ENCODE measurements around the gene CSNK2A2. TPM values are rescaled to one million over a fixed set of nuclear protein-coding genes. Genes with fewer than 3 reads are reported as not detected.
A peak's percentile ranks its signal among the peaks of the same experiment; 100 is the strongest.

Gene CSNK2A2
- polyA plus RNA-seq, 1 experiment = 22.5 TPM

DNA sequence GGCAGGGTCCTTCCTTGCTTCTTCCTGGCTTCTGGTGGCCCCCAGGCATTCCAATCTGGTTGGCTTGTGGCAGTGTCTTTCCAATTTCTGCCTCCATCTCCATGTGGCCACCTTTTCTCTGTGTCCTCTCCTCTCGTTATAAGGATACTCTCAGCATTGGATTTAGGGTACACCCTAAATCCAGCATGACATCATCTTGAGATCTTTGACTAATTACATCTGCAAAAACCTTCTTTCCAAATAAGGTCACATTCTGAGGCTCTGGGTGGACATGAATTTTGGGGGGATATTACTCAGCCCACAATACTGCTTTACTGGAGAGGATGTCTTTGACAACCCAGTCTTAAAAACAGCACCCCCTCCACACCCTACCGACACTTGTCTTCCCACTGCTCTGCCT lies 49.8 kb downstream of the CSNK2A2 start:
- TF ChIP-seq, protein P1, sequence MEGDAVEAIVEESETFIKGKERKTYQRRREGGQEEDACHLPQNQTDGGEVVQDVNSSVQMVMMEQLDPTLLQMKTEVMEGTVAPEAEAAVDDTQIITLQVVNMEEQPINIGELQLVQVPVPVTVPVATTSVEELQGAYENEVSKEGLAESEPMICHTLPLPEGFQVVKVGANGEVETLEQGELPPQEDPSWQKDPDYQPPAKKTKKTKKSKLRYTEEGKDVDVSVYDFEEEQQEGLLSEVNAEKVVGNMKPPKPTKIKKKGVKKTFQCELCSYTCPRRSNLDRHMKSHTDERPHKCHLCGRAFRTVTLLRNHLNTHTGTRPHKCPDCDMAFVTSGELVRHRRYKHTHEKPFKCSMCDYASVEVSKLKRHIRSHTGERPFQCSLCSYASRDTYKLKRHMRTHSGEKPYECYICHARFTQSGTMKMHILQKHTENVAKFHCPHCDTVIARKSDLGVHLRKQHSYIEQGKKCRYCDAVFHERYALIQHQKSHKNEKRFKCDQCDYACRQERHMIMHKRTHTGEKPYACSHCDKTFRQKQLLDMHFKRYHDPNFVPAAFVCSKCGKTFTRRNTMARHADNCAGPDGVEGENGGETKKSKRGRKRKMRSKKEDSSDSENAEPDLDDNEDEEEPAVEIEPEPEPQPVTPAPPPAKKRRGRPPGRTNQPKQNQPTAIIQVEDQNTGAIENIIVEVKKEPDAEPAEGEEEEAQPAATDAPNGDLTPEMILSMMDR (IDR thresholded peaks at IDR 0.05; ENCODE audit: insufficient read depth, low read depth, low read length) = no peak
- no peak for DNase-seq (ENCODE audit: low read depth)
- H3K4me3 ChIP-seq (ENCODE audit: low read depth, low read length) = no peak overlapping the region
- ChIA-PET POLR2A (no interaction called here), CTCF (interaction anchor here (0.6 kb wide), 1 partner anchor 467 kb away, joined by 3 read pairs; no protein-coding TSS in a partner anchor)
- no peaks in the 10 kb centered on the region for H3K36me3 ChIP-seq (ENCODE audit: control insufficient read depth, insufficient read depth, low read length)
- H3K27me3 ChIP-seq (ENCODE audit: control insufficient read depth, insufficient read depth, low read length) = peaks cover 4% of the 10 kb centered on the region

DNA sequence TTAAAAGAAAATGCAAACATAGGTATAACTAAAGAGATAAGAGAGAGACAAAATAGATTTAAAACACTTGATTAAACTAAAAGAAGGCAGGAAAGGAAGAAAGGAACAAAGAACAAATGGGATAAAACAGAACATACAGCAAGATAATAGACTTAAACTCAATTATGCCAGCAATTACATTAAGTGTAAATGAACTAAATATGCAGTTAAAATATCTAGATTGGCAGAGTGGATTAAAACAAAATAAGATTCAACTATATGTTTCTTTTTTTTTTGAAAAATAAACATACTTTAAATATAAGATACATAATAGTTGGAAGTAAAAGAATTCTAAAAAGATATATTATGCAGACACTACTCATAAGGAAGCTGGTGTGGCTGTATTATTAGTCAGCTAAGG lies 59.1 kb downstream of the CSNK2A2 start:
- no peaks in the 10 kb centered on the region for H3K36me3 ChIP-seq (ENCODE audit: control insufficient read depth, insufficient read depth, low read length)
- CTCF ChIA-PET = no interaction called here
- H3K4me3 ChIP-seq (ENCODE audit: low read depth, low read length) = no peak overlapping the region
- DNase-seq (ENCODE audit: low read depth) = no peak
- TF ChIP-seq, protein P1 (IDR thresholded peaks at IDR 0.05; ENCODE audit: insufficient read depth, low read depth, low read length) = no peak
- POLR2A ChIA-PET = no interaction called here
- H3K27me3 ChIP-seq (ENCODE audit: control insufficient read depth, insufficient read depth, low read length) = no peaks in the 10 kb centered on the region

DNA sequence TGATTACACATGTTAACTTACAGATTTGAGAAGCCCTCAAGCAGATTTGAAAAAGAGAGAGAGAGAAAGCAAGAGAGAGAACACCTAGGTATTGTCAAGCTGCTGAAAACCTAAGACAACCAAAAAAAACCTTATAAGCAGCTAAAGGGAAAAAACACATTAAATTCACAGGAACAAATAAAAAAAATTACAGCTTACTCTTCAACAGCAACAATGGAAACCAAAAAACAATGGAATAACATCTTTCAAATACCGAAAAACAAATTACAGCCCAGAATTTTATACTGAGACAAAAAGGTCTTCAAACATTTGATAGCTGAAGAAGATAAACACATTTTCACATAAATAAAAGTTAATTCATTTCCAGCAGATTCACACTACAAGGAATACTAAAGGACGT lies 60.3 kb downstream of the CSNK2A2 start:
- Histone ChIP-seq H3K27me3 (ENCODE audit: control insufficient read depth, insufficient read depth, low read length) (no peaks in the 10 kb centered on the region), H3K4me3 (ENCODE audit: low read depth, low read length) (no peak overlapping the region), H3K36me3 (ENCODE audit: control insufficient read depth, insufficient read depth, low read length) (no peaks in the 10 kb centered on the region)
- CTCF ChIA-PET = interaction anchor here (0.7 to 0.8 kb wide), 2 partner anchors 11 to 238 kb away, joined by 3 read pairs; no protein-coding TSS in a partner anchor
- TF ChIP-seq, protein P1 (IDR thresholded peaks at IDR 0.05; ENCODE audit: insufficient read depth, low read depth, low read length) = no peak
- POLR2A ChIA-PET = no interaction called here
- no peak for DNase-seq (ENCODE audit: low read depth)

DNA sequence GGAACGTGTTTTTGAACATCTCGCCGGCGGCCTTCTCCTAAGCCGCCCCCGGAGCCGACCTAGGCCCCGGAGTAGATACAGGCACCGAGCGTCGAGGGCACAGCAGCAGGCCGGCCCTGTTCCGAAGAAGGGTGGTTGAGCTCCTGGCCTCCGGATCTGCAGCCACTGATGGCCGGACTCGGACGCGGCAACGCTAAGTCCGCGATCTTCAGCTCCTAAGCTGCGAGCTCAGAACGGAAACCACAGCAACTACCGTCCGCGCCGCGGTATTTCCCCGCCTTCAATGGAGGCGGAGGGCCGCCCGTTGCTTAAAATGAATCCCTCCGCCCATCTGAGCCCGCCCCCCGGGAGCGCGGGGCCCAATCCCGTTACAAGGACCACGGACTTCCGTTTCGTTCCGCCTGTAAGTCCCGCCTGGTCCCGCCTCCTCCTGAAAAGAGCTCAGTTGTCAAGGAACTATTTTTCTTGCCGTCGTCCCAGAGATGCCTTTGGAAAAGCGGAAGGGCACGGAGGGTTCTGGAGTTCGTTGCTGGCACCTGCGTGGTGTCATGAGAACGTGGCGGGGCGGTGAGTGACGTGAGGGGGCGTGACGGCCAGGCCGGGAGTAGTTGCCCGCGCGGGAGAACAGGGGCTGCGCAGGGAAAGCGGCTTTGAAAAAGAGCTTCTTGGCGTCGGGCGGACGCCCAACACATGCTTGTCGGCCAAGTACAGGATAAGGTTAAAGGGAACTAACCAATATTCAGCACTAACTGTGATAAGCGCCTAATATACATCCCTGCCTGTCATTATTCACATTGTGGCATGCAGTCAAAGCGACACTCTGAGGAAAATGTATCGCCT lies 68.6 kb downstream of the CSNK2A2 start, which contains the start of gene CFAP20:
Gene CFAP20, minus strand, starts transcription at position 285 of the 840 bp plus-strand sequence. Its CDS starts 266 bp downstream, at position 19.
- peak; percentile 97 for DNase-seq (ENCODE audit: low read depth)
- no peaks in the 10 kb centered on the region for H3K36me3 ChIP-seq (ENCODE audit: control insufficient read depth, insufficient read depth, low read length)
- CTCF ChIA-PET = interaction anchor here (0.7 to 4.1 kb wide), 4 partner anchors 8 to 106 kb away, joined by 3 to 27 read pairs (median 4); partner anchors contain the start of gene MMP15
- H3K27me3 ChIP-seq (ENCODE audit: control insufficient read depth, insufficient read depth, low read length) = no peaks in the 10 kb centered on the region
- TF ChIP-seq, protein P1 (IDR thresholded peaks at IDR 0.05; ENCODE audit: insufficient read depth, low read depth, low read length) = no peak
- peak within 1 kb of the TSS; percentile 69 for H3K4me3 ChIP-seq (ENCODE audit: low read depth, low read length)
- POLR2A ChIA-PET = interaction anchor here (0.5 to 0.8 kb wide), 2 partner anchors 23 to 67 kb away, joined by 3 to 14 read pairs; no protein-coding TSS in a partner anchor

DNA sequence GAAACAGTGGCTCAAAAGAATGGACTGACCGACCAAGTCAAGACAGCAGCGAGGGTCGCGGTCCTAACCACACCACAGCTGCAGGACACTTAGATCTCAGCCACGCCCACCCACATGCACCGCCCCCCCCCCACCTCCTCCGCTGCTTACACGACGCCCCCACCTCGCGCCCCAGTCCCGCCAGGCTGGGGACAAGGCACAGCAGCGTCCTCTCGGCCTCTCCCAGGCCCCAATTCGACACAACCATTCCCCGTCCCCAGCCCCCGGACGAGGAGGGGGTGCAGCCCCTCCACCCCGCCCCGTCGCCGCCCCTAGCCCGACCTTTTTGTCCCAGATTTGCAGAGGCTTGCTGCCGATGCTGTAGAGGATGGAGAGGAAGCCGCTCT lies 69.2 kb downstream of the CSNK2A2 start:
- POLR2A ChIA-PET = interaction anchor here (0.8 kb wide), 1 partner anchor 68 kb away, joined by 3 read pairs; no protein-coding TSS in a partner anchor
- no peak for DNase-seq (ENCODE audit: low read depth)
- Histone ChIP-seq H3K27me3 (ENCODE audit: control insufficient read depth, insufficient read depth, low read length) (no peaks in the 10 kb centered on the region), H3K4me3 (ENCODE audit: low read depth, low read length) (peak overlapping the region; percentile 69), H3K36me3 (ENCODE audit: control insufficient read depth, insufficient read depth, low read length) (no peaks in the 10 kb centered on the region)
- TF ChIP-seq, protein P1 (IDR thresholded peaks at IDR 0.05; ENCODE audit: insufficient read depth, low read depth, low read length) = no peak
- CTCF ChIA-PET = interaction anchor here (0.7 to 4.1 kb wide), 5 partner anchors 8 to 222 kb away, joined by 3 to 27 read pairs (median 5); partner anchors contain the start of gene MMP15
